ENCODE results near the gene JAML. TPM values are rescaled to one million over a fixed set of nuclear protein-coding genes. Genes with fewer than 3 reads are reported as not detected.
"Not testable (repeated sequence)": the region's sequence is repeated elsewhere in the genome, so short reads cannot be mapped to it uniquely, and the experiment has no call there.

Gene JAML
- total RNA-seq, 1 donor from 2014 or later, result 20.8 TPM

GRCh38 chr11:118202599-118203422, 22.0 kb downstream of the JAML start:
- DNase-seq (ENCODE audit: low spot score) (no peak), ATAC-seq (no peak)
- intact Hi-C loops (cut with DNase I), result loop anchor here (10.0 kb wide), 1 partner anchor 82 kb away; no protein-coding TSS in a partner anchor

GRCh38 chr11:118201966-118202365, 22.8 kb downstream of the JAML start:
- intact Hi-C loops (cut with DNase I), result loop anchor here (10.0 kb wide), 1 partner anchor 83 kb away; no protein-coding TSS in a partner anchor
- no peak for ATAC-seq
- DNase-seq (ENCODE audit: low spot score), result no peak

GRCh38 chr11:118200901-118201680, 23.7 kb downstream of the JAML start:
- intact Hi-C loops (cut with DNase I), result loop anchor here (10.0 kb wide), 1 partner anchor 84 kb away; no protein-coding TSS in a partner anchor
- DNase-seq (ENCODE audit: low spot score), result no peak

DNA sequence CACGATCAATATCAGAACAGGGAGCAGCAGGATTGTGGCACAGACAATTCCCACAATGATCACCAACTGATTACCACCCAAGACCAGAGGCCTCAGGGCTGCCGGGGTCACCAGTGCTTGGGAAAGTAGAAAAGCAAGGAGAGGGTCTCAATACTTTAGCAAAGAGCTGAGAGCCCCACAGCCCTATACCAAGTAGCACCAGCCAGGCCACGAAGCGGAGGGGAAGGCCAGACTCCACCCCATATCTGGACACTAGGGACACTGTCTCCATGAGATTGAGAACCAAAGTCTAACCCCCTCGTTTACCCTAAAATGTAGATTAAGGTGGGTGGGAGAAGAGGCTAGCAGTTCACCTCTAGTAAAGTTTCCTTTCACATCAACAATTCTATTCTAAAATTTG, 24.3 kb downstream of the JAML start:
- DNase-seq (ENCODE audit: low spot score), result no peak

More at GRCh38 chr11:118200901-118201680, 23.7 kb downstream of the JAML start:
- ATAC-seq, result no peak

GRCh38 chr11:118199135-118199534, 25.7 kb downstream of the JAML start:
- intact Hi-C loops (cut with DNase I), result no loop called here
- DNase-seq (ENCODE audit: low spot score) (no peak), ATAC-seq (no peak)

More for the DNA sequence above, 24.3 kb downstream of the JAML start:
- no peak for ATAC-seq
- intact Hi-C loops (cut with DNase I), result loop anchor here (10.0 kb wide), 1 partner anchor 84 kb away; no protein-coding TSS in a partner anchor

DNA sequence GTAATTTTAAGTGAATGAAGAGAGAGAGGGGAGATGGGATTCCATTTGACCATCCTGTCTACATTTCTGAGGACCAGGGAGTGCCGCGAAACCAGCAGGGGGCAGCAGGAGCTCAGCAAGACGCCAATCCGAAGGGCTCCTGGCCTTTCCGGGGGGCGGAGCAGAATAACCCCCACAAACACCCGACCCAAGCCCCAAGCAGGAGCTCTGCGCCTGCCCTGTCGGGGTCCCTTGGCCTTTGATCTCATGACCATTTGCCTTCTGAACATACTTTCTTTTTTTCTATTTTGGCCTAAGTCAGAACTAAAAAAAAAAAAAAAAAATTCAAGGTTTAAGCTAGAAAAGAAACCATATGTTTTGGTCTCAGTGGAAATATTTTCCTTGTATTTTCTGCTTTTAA, 26.4 kb downstream of the JAML start:
- peak; percentile 71 for ATAC-seq
- intact Hi-C loops (cut with DNase I), result no loop called here
- peak; percentile 85 for DNase-seq (ENCODE audit: low spot score)

- ATAC-seq, result peak; percentile 97
- intact Hi-C loops (cut with DNase I), result no loop called here
- peak; percentile 78 for DNase-seq (ENCODE audit: low spot score)
Measured at GRCh38 chr11:118194835-118195627, 29.8 kb downstream of the JAML start.

DNA sequence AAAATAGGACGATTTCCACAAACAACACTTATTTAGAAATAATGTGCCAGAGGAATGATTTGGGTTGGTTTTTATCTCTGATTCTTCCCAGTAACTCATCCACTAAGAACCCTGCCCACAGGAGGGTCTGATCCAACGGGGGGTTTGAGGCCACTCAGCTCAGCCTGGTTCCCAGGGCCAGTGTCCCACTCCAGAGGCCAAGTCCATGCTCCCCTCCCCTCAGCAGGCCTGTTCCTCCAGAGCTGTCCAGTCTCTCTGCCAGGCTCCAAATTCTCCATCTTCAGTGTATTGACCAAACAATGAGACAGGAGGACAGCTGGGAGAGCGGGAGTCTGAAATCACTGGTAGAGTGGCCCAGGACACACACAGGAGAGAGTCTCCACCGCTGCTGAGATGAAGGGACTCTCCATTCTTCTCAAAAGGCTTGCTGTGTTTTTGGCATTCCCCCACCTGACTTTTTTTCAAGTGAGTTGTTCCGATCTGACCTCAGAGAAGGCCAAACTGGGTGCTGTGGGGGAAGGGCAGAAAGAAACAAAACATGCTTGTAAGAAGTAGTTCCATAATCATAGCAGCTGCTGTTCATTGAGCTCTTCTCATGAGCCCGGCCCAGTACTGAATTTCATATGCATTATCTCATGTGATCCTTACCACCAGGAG, 30.8 kb downstream of the JAML start:
- no peak for DNase-seq (ENCODE audit: low spot score)
- no peak for ATAC-seq
- intact Hi-C loops (cut with DNase I), result no loop called here

DNA sequence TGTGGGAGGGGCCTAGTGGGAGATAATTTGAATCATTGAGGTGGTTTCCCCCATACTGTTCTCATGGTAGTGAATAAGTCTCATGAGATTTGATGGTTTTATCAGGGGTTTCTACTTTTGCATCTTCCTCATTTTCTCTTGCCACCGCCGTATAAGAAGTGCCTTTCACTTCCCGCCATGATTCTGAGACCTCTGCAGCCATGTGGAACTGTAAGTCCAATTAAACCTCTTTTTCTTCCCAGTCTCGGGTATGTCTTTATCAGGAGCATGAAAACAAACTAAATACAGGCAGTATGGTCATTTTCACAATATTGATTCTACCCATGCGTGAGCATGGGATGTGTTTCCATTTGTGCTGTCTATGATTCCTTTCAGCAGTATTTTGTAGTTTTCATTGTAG, 32.0 kb downstream of the JAML start:
- intact Hi-C loops (cut with DNase I); ATAC-seq: not testable (repeated sequence)

GRCh38 chr11:118190942-118191506, 33.8 kb downstream of the JAML start:
- intact Hi-C loops (cut with DNase I); ATAC-seq; DNase-seq (ENCODE audit: low spot score): not testable (repeated sequence)

More for the DNA sequence above, 32.0 kb downstream of the JAML start:
- DNase-seq (ENCODE audit: low spot score), result not testable (repeated sequence)

GRCh38 chr11:118186346-118187107, 38.3 kb downstream of the JAML start:
- intact Hi-C loops (cut with DNase I), result no loop called here
- DNase-seq (ENCODE audit: low spot score), result no peak
- no peak for ATAC-seq

DNA sequence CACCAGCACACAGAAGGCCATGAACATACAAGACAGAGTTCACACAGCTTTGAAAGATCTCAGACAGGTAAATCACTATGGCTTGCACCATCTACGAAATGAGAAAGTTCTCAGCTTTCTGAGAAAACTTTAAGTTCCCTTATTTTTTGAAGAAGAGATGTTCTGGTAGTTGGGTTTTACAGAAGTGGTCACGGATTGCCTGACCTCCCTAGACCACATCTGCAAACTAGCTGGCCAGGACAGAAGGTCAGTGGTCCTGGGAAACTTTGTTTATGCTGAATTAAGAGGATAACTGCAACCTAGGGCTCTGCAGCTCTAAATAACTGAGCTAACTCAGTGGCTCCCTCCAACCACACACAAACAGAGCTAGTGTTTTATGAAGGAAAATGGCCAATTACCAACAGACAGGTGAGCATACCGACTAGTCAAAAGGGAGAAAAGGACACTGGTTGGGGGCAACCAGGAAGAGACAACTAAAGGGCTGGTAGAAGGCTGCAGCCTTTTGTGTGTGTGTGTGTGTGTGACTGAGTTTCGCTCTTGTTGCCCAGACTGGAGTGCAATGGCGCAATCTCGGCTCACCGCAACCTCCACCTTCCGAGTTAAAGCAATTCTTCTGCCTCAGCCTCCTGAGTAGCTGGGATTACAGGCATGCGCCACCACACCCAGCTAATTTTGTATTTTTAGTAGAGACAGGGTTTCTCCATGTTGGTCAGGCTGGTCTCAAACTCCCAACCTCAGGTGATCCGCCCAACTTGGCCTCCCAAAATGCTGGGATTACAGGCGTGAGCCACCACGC, 39.8 kb downstream of the JAML start:
- DNase-seq (ENCODE audit: low spot score), result no peak
- intact Hi-C loops (cut with DNase I), result no loop called here
- ATAC-seq, result no peak

DNA sequence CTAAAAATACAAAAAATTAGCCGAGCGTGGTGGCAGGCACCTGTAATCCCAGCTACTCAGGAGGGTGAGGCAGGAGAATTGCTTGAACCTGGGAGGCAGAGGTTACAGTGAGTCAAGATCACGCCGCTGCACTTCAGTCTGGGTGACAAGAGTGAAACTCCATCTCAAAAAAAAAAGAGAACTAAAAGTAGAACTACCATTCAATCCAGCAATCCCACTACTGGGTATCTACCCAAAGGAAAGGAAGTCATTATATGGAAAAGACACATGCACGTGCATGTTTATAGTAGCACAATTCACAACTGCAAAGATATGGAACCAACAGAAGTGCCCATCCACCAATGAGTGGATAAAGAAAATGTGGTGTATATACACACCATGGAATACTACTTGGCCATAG, 41.1 kb downstream of the JAML start:
- DNase-seq (ENCODE audit: low spot score); intact Hi-C loops (cut with DNase I); ATAC-seq: not testable (repeated sequence)

- peak; percentile 91 for ATAC-seq
- peak; percentile 78 for DNase-seq (ENCODE audit: low spot score)
- intact Hi-C loops (cut with DNase I), result no loop called here
Measured at GRCh38 chr11:118180300-118180703, 44.5 kb downstream of the JAML start.

GRCh38 chr11:118176778-118177134, 48.1 kb downstream of the JAML start:
- DNase-seq (ENCODE audit: low spot score) (no peak), ATAC-seq (no peak)
- intact Hi-C loops (cut with DNase I), result no loop called here

- intact Hi-C loops (cut with DNase I), result no loop called here
- ATAC-seq (peak; percentile 55), DNase-seq (ENCODE audit: low spot score) (no peak)
Measured at GRCh38 chr11:118175993-118176777, 48.6 kb downstream of the JAML start, which contains the start of gene SCN2B. Gene SCN2B (minus strand): TSS chr11:118176639. CDS start chr11:118176431, 208 bp downstream.
